Measurements from ENCODE around the gene SLC2A10.

- TF ChIP-seq, protein P1, sequence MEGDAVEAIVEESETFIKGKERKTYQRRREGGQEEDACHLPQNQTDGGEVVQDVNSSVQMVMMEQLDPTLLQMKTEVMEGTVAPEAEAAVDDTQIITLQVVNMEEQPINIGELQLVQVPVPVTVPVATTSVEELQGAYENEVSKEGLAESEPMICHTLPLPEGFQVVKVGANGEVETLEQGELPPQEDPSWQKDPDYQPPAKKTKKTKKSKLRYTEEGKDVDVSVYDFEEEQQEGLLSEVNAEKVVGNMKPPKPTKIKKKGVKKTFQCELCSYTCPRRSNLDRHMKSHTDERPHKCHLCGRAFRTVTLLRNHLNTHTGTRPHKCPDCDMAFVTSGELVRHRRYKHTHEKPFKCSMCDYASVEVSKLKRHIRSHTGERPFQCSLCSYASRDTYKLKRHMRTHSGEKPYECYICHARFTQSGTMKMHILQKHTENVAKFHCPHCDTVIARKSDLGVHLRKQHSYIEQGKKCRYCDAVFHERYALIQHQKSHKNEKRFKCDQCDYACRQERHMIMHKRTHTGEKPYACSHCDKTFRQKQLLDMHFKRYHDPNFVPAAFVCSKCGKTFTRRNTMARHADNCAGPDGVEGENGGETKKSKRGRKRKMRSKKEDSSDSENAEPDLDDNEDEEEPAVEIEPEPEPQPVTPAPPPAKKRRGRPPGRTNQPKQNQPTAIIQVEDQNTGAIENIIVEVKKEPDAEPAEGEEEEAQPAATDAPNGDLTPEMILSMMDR (IDR thresholded peaks at IDR 0.05; ENCODE audit: low read depth, low read length), result no peak
- no peak for TF ChIP-seq EZH2phosphoT487 (IDR thresholded peaks at IDR 0.05; ENCODE audit: low read depth)
Observed at GRCh38 chr20:46777331-46777730, 67.9 kb downstream of the SLC2A10 start.

Data from OCI-LY3 (cell line).